Medulla oblongata (tissue), 1 donor: ENCODE results near the gene NTM.
A peak's percentile ranks its signal among the peaks of the same experiment; 100 is the strongest.

Source experiments
- DNase-seq: peaks from one replicate; pipeline ENCODE4 v3.0.0-alpha.2; 2015; ENCODE audit errors: extremely low spot score

The NTM gene

DNA sequence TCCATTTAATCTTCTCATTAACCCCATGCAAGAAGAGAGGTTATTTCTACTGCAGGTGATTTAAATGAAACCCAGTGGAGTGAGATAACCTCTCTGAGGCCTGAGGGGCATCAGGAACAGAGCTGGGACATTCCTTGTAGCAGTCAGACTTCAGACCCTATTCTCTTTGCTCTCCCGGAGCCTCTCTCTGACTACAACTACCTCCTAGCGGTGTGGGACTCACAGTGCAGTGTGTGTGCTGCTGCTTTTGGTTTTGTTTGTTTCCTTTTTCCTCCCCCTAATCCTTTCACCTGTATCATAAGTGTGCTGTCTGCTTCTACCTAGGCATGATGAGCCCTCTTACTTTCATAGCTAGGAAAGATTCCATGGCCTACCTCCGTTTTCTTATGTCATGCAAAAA is 769.6 kb downstream of the NTM start:
- DNase-seq = no peak

DNA sequence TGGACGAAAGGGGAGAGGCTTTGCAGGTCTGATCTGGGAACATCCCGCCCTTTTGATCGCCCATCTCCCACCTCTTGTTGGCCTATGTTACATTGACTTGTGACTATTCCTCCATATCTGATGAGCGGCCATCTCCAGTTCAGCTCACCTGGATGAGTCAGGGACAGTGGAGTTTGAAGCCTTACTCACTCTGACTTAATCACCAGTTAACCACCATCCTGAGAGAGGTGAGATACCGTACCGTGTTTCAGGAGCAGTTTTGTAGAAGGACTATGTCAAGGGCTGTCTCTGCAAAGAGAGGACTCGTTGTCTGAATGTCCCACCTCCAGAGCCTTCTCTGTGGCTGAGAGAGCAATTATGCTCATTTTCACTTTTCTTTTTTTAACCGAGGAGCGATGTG is 771.7 kb downstream of the NTM start:
- no peak for DNase-seq

DNA sequence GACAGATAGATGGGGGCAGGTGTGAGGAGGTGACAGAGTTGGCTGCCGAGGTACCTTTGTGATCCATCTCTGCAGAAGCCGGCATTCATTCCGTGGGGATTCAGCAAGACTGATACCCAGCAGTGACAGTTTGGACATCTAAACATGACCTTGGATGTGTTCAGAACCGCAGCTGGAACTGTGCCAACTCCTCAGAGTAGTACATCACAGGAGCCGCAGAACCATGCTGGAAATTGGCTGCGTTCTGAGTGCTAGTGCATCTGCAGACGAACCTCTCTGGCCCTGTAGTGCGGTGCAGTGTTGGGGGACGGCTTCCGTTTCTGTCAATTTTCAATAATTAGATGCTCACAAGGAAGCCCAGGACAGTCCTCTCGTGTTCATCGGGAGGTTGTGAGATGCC is 772.1 kb downstream of the NTM start:
- no peak for DNase-seq

DNA sequence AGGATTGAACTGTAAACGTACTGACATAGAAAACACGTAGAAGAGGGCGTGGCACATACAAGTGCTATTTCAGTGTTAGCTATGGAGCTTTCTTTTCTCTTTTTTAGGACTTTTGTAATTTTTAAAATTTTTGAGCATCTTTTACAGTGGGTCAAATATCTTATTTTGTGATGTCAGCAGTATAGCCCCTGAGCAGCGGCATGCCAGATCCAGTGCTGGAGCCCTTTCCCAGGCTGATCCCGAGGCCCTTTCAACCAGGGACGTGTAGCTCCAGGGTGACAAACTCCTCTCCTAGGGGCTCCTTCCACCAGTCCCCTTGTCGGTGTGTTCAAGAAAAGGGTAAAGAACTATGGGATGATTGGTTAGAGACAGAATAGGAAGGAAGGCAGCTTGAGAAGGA is 777.0 kb downstream of the NTM start:
- DNase-seq = no peak

DNA sequence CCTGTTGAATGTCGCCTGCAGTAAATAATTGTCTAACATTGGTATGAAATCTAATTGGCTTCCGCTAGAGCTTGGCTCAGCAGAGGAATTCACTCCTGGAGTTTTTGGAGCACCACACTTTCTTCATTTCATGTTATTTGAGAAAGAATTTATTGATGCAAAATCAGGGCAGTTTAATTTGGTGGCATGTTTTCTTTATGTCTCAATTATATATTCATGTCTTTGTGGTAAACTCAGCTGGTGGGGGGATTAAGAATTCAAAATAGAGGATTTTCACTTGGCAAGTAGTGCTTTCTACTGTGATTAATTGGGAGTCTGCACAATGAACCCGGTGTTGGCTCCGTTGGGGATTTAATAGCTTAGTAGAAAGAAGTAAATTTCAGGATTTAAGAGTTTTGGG is 784.4 kb downstream of the NTM start:
- no peak for DNase-seq

DNA sequence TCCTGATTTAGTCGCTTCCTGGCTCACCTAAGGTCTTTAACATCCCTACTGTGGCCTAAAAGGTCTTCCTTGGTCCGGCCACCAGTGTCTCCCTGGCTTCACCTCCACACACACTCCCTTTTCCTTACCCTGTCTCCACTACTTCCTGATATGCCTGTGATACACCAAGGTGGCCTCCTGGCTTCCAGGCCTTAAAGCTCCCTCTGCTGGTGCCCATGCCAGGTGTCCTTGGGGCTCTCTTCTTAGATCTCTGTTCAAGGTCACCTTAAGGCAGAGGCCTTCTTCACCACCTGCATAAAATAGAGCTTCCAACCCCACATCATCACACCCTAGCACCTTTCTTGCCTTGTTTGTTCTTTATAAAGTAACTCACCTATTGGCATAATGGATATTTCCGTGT is 787.7 kb downstream of the NTM start:
- no peak for DNase-seq

DNA sequence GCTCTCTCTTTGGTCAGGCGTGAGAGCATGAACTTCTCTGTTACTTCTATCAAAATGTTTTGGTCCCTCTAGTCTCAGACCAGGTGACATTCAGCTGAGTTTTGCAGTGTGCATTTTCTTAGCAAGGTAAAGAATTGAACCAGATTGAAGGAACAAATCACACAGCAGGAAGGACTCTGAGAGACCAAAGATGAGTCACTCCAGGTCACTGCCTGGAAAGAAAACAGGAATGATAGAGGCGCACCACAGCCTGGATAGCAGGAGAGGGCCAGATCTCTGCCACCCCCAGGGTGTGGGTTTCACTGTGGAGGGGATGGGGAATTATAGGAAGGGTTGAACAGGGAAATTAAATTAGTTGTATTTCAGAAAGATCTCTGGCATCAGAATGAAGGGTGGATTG is 788.3 kb downstream of the NTM start:
- no peak for DNase-seq

DNA sequence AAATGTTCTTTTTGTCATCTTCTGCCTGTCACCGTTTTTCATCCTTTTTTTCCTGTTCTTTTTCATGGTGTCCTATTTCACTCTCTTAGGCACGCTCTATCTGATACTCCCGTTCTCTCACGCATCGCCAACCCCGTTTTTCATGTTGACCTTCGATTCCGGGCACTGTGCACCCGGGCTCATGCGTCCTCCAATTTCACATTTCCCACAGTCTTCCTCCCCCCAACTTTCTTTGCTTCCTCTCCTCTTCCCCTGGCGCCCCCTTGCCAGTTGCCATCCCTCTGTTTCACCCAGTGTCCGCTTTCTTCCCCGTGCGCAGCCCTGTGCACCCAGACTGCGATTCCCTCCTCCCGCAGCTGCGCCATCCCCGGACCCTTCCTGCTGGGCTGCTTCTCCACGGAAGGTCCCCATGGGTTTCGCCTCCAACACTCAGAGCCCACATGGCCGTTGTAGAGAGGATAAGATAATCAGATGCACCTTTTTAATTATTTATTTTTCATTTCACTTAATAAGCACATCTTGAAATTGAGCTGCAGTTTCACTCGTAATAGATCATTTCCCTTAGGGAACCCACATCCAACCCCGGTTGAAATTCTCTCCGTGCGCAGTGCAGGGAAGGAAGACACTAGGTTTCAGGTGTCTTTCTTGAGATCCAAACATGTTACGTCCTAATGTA is 791.1 kb downstream of the NTM start:
- DNase-seq = no peak

DNA sequence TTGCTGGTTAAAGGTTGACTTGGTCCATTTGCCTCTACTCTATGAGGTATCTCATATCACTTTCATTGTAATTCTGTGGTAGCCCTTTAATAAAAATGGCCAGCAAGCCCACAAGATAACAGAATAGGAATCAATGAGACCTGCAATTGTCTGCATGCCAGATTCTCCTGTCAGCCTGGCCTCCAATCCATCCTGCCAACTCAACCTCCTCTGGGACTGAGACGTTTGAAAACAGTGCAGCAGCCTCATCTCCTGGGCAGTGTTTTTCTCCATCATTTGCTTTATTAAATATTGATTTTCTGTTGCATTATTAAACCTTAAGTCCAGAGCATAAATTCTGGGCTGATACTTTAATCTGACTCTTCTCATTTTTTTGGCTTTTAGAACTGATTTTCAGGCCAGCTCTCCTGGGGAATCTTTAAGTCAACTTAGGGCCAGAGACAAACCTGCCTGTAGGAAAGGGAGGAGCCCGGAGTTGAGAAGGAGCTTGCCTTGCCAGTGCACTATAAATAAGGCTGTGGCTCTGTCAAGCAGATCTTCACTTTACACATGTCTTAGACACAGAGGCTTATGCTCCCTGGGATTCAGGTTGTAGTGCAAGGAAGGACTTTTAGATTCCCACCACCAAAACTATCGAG is 798.0 kb downstream of the NTM start:
- no peak for DNase-seq

DNA sequence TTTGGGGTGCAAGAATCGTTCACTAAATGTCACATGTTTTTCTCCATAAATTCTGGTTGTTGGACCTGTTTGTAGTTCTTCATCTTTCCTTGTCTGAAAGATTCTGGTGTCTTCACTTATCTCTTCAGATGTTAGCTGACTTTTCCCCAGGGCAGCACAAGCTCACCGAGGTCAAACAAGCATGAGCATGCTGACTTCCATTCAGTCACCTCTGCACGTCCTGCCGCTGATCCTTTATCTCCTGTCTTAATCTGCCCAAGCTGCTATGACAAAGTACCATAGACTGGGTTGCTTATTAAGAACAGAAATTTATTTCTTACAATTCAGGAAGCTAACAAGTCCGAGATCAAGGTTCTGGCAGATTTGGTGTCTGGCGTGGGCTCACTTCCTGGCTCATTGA is 800.6 kb downstream of the NTM start:
- DNase-seq = no peak

DNA sequence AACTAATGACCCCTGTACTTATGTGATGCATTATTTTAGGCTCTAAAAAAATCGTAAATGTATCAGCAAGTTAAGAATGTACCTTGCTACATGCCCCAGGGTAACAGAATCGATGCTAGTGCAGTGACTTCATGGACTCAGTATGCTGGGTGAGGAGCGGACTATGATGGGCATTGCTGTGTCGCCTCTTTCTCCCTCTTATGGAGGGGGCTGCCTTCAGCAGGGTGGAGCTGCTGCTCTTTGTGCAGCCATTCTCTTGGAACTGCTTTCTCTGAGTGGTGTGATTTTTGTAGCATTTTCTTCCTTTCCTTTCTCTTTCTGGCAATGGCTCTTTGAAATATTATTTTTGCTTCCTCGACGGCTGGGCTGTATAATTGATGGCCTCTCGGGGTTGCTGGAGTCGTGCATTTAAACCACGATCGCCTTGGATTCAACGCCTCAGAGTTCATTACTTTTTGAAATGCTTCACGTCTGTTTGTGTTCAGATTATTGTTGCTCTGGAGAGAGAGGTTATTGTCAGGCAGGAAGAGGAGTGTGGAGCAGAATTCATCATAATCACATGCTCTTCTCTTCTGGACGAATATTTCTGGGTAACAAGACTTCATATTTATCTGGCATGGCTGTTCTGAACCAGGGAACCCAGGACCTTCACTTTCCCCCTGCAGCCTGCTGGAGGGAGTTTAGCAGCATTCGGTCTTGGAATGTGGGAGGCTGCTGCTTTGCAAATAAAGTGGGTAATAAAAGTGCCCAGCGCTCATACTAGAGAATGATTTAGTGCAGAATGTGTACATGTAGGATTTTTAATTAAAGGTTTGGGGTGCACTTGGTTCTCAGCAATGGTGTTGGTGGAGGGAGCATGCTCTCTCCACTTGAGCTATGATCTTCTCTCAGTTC is 804.2 kb downstream of the NTM start:
- DNase-seq = no peak

DNA sequence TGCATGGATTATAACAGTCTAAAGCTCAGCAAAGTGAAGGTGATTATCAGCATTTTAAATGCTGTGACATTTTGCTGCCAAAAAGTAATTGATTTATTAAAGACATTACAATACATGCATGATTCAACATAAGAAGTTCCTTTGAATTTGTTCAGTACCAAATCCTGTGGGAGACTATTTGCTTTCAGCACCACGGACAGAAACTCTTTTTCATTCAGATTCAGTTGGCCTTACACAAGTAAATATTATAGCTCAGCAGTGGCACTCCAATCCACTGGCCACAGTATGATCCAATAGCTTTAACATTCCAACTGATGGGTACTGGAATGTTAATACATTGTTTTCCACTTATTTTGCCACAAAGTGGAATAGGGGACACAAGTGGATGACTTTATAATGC is 806.7 kb downstream of the NTM start:
- DNase-seq = peak; percentile 14

DNA sequence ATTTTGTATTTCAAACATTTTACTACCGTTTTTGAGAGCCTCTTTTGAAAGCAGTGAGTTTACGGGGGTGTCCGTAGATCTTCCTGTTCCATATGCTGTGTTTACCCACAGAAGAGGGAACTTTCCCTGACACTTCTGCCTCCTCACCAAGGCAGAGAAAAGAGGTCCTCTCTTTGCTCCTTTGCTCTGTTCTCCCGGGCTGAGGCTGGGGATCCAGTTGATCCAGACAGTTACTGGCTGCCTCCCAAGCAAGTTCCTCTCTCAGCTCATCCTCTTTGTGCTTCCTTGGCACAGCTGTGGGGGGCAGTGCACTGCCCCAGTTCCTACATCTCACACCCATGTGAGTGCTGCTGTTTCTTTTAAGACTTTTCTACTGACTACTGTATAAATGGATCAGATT is 813.7 kb downstream of the NTM start:
- no peak for DNase-seq

DNA sequence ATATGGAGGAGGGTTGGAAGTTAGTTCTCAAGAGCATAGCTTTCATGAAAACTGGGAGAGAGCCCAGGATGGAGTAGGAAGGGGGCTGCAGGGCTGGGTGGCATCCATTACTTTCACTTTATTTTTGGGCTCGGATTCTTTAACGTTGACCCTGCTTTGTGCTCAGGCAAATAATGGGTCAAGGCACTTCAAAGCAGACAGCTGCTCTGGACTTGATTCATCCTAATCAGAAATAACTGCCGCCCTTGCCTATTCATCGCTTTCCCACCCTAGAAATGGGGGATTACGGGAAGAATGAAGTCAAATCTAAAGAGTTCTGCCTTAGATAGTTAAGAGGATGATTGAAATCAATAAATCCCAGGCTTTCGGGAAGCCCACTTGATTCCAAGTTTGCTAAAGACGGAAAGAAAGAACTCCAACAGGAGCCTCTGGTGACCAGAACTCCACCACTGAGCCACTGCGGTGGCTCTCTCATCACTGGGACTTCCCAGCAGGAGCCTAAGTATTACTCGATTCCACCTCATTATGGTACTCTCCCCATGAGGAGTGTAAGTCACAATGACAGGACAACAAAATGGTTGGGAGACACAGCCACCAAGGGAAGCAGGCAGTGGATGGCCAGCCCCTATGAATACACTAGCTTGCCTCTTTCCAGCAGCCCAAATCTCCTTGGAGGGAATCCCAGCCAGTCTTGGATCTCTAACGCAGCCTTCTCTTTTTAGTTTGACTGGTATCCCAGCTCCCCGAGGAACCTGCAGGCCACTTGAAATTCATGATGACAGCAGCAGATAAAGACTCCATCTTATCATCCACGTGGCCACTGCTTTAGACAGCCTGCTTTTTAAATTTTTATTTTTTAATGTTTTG is 815.5 kb downstream of the NTM start:
- DNase-seq = peak; percentile 21

DNA sequence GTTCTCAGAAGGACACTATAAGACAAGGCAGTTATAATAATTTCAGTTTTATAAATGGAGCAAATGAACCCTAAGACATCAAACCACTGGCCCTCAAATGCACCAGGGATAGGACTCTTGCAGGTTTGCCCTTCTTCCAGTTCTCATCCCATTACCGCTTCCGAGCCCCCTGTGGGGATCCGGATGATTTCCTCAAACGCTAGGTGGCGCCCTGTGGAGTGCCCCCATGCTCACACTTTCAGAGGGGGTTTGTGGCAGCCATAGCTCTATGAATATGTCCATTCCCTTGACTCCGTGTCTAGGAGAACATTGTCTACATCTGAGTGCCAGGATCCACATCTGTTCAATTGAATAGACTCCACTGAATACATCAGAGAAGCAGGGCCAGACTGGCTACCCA is 816.3 kb downstream of the NTM start:
- no peak for DNase-seq

DNA sequence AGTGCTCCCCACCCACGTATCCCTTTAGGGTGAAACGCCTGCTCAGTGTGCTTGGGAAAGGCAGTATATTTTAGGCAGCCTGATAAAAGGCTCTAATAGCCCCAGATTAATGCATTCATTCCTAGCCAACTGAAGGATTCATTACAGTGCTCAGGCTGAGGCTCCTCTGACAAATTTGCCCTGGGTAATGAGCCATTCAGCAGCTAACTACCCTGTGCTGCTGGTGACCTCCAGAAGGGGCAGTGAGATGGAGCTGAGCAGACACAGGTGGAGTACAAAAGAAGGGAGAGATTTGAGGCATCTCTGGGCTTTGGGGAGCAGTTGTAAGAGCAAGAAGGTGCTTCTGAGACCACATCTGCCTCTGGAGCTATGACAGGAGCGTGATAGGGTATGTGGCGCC is 817.0 kb downstream of the NTM start:
- no peak for DNase-seq

DNA sequence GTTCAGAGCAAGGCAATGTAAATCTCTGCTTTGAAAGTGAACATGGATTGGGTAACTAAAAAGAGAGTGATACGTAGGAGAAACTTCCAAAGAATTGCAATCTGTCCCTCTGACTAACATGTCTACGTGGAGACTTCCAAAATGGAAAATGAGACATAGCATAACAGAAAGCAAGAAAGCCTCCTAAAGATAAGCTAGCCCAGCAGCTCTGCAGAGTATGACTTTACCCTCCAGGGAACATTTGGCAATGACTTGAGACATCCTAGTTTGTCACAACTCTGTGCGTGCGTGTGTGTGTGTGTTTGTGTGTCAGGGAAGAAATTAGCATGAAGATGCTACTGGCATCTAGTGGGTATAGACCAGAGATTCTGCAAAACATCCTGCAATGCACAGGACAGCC is 817.4 kb downstream of the NTM start:
- DNase-seq = no peak

DNA sequence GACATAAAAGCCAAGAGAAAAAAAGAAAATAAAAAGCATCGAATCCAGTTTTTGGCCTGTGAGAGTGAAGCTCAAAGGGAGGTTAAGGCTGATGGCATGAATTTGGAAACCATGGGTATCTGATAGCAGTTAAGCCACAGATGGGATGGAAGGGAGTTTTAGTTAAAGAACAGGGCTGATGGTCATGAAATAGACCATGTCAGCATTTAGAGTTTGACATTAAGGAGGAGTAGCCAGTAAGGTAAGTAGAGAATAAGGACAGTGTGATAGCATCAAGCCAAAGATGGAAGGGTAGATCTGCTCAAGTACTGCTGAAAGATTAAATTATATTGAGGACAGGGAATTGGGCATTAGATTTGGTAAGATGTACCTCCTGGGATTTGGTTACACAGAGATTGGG is 826.5 kb downstream of the NTM start:
- DNase-seq = no peak

DNA sequence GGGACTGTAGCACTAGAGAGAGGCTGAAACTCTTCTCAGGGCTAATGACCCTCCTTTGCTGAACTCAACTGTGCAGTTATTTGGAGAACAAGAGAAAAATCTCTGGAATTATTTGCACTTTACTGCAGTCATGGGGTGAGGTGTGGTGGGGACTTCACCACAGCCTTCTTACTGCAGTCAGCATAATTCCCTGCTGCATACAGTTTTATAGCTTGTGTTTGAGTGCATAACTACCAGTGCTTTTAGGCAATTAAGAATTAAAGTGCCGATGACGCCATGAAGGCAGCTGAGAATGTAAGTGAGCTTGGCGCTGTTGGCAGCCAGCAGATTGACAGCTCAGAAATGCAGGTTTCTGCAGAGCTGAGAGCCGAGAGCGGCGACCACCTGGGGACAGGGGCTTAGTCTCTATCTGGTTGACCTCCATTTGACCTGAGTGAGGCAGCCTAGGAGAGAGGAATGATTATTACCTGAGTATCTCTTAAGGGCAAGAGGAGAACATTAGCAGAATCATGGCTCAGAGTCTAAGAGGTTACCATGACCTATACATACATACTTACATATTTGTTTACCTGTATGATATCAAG is 830.0 kb downstream of the NTM start:
- DNase-seq = no peak

DNA sequence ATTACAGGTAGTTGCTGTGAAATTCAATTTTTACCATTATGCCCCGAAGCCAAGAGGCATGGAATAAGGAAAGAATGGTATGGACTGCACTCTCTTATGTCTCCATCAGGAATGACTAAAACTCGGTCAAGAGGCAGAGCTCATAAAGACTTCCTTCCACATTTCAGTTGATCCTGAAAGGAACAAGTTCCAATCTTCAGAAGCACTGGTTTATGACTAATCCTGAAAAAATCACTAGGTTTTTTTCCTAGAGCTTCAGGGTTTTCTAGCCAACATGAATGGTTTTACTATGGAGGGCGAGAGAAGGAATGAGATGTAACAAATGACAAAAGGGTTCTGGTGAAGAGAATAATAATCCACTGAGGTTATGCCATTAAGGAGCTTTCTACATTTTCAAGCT is 832.2 kb downstream of the NTM start:
- no peak for DNase-seq

DNA sequence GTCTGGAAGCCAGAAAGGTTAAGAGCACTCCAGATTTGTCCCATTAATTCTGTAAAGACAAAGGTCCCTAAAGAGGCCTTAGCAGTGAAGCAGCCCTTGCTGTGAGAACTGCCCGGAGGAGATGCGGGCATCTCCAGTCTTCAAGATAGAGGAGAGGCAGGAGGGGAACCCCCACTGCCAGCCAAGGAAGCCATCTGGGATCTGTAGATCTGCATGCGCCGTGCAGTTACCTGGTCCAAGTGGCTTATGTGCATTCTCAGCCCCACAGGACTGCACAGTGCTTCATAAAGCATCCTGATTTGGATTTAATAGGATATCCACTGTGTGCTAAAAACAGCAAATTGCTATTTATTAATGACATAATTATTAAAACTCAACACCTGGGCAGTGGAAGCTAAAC is 834.6 kb downstream of the NTM start:
- no peak for DNase-seq

DNA sequence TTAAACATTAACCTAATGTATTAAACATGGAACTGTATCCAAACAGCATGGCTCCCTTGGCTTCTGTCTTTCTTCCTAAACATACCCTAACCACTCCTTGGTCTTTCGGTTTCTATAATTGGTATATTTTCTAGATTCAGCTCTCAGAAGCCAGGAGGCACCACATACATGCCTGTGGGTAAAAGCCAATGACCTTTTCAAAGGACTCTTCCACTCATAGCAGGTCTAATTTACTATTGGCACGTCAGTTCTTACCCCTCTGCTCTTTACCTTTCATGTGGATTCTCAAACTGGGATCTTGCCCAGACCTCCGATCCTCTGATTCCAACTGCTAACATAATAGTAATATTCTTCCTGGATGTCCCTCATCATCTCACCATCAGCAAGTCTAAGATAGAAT is 835.1 kb downstream of the NTM start:
- no peak for DNase-seq
